HepG2 (cell line): ENCODE measurements around the gene ENTPD6.

ENCODE experiments used
- CBX5 ChIP-seq: sonication (generic); formaldehyde crosslinking; IDR thresholded peaks from 2 replicates; pipeline ENCODE4 v1.4.0; 2020; ENCODE audit warnings: missing genetic modification reagents, borderline replicate concordance
- CEBPZ ChIP-seq: IDR thresholded peaks from 2 replicates; pipeline ENCODE4 v1.6.1; 2012; ENCODE audit warnings: low read length, improper control_type of control experiment
- CTCF ChIP-seq: sonication (generic); formaldehyde crosslinking; IDR thresholded peaks from 2 replicates; pipeline ENCODE4 v1.5.0; 2020; ENCODE audit warnings: mild to moderate bottlenecking, missing genetic modification reagents, moderate library complexity
- HNRNPH1 ChIP-seq: fragments of 200-400 bp; formaldehyde crosslinking; optimal IDR thresholded peaks from 2 replicates; pipeline ENCODE3; 2017; ENCODE audit warnings: mild to moderate bottlenecking, low read depth, low read length
- IRF2 ChIP-seq: IDR thresholded peaks from 2 replicates; pipeline ENCODE4 v1.6.1; 2018; ENCODE audit warnings: missing genetic modification reagents, missing compliant biosample characterization
- KLF9 ChIP-seq: IDR thresholded peaks from 2 replicates; pipeline ENCODE4 v1.6.1; 2016; ENCODE audit warnings: low read depth
- THAP7 ChIP-seq: sonication (generic); formaldehyde crosslinking; IDR thresholded peaks from 2 replicates; pipeline ENCODE4 v1.8.1; 2023; ENCODE audit warnings: mild to moderate bottlenecking, missing genetic modification reagents
- ZNF232 ChIP-seq: sonication (generic); formaldehyde crosslinking; IDR thresholded peaks from 2 replicates; pipeline ENCODE4 v1.4.0; 2020; ENCODE audit warnings: missing genetic modification reagents, borderline replicate concordance
- ZNF468 ChIP-seq: sonication (generic); formaldehyde crosslinking; IDR thresholded peaks from 2 replicates; pipeline ENCODE4 v1.8.0; 2022; ENCODE audit warnings: mild to moderate bottlenecking, moderate library complexity, missing genetic modification reagents

GRCh38 chr20:25252686-25253421 lies 57.3 kb downstream of the ENTPD6 start:
- TF ChIP-seq THAP7 (no peak), ZNF468 (no peak), CTCF (CRISPR knock-in tag) (no peak), ZNF232 (CRISPR knock-in tag) (no peak), KLF9 (CRISPR knock-in tag) (no peak), IRF2 (CRISPR knock-in tag) (no peak), CBX5 (no peak), CEBPZ (no peak), HNRNPH1 (no peak)
